ENCODE results near the gene NHSL2.

NHSL2 gene

DNA sequence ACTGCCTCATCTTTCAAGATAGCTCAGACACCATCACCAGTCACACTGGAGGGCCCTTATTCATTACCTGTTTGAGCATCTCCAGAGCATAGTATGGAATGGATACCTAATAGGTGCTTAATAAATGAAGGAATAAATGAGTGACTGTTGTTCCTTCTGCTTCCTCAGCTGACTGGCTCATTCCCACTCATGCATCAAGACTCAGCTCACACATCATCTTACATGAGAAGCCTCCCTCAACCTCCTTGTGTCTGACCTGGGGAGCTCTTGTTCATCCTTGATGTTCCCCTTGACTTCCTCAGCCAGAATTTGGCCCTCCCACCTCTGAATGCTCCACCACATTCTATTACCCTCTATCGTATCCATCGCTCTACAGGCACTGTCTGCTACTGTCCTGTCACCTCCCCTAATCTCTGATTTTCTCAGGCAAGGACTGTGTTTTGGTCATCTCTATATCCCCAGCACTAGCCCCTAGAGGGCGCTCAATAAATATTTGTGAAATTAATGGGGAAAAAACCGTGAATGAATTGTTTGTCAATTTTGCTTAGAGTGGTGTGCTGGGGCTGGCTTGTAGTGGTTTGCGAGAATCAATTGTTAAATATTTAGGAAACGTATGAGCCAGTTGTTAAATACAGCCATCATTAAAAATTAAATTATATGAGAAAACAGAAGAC, 88.3 kb downstream of the NHSL2 start:
- Mint-ChIP-seq H3K36me3 (ENCODE audit: low read depth) (no peaks in the 10 kb centered on the region), H3K27ac (peak overlapping the region in 1 of 3 experiments; percentile 24), H3K27me3 (ENCODE audit: low read depth) (no peaks in the 10 kb centered on the region), H3K9me3 (peaks cover 6% of the 10 kb centered on the region), H3K4me1 (peaks cover 46% of the 10 kb centered on the region), H3K4me3 (no peak overlapping the region)
- TF ChIP-seq, protein P1, sequence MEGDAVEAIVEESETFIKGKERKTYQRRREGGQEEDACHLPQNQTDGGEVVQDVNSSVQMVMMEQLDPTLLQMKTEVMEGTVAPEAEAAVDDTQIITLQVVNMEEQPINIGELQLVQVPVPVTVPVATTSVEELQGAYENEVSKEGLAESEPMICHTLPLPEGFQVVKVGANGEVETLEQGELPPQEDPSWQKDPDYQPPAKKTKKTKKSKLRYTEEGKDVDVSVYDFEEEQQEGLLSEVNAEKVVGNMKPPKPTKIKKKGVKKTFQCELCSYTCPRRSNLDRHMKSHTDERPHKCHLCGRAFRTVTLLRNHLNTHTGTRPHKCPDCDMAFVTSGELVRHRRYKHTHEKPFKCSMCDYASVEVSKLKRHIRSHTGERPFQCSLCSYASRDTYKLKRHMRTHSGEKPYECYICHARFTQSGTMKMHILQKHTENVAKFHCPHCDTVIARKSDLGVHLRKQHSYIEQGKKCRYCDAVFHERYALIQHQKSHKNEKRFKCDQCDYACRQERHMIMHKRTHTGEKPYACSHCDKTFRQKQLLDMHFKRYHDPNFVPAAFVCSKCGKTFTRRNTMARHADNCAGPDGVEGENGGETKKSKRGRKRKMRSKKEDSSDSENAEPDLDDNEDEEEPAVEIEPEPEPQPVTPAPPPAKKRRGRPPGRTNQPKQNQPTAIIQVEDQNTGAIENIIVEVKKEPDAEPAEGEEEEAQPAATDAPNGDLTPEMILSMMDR (IDR thresholded peaks at IDR 0.05; ENCODE audit: unreplicated experiment in 3 of 3), result peak; percentile 45 to 61 (median 53)

DNA sequence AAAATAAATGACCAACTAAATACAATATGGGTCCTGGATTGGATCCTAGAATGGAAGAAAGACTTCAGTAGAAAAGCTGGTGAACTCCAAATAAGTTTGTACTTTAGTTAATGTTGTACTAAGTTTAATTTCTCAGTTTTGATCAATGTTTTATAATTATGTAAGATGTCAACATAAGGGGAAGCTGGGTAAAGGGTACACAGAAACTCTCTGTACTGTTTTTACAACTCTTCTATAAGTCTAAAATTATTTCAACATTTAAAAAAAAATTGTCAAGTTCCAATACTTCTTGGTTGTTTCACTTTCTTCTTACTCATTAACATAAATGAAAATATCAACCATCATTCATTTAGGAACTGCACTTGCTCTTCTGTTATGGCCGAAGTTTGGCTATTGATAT, 88.9 kb downstream of the NHSL2 start:
- H3K9me3 Mint-ChIP-seq, result peaks cover 4% of the 10 kb centered on the region
- no peaks in the 10 kb centered on the region for H3K27me3 Mint-ChIP-seq (ENCODE audit: low read depth)
- no peak overlapping the region for H3K27ac Mint-ChIP-seq
- TF ChIP-seq, protein P1 (IDR thresholded peaks at IDR 0.05; ENCODE audit: unreplicated experiment in 3 of 3), result no peak
- H3K36me3 Mint-ChIP-seq (ENCODE audit: low read depth), result no peaks in the 10 kb centered on the region
- H3K4me1 Mint-ChIP-seq, result peaks cover 46% of the 10 kb centered on the region
- H3K4me3 Mint-ChIP-seq, result no peak overlapping the region

DNA sequence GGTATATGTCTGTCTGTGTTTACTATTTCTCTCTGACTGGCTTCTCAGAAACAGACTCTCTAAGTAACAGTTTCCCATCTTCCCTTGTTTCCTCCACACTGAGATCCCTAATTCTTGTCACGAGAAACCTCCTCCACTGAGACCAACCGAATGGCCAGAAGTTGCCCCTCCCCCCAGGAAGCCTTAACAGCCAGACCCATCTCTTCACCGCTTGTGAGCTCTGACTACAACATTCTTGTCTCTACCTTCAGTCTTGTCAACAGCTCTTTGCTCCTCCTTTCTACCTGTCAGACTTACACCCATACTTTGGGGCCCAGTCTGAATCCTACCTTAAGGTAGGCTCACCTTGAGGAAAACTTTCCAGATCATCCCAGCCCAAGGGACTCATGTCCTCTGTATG, 90.8 kb downstream of the NHSL2 start:
- peaks cover 33% of the 10 kb centered on the region for H3K4me1 Mint-ChIP-seq

DNA sequence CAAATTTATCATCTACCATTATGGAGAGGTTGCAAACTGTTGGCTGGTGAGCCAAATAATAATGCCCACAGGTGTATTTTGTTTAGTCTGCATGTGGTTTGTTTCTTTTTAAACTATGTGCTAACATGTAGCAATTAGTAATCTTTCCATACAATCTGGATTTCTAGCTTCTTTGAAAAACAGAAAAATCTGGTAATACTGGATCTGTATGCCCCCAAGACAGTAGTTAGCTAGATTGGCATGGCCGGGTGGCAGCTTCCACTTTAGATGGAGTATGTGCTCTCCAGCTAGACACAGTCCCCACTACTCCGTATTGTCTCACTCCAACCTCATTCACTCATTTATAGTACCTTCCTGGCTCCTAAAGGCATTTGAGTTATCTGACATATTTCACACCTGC, 91.3 kb downstream of the NHSL2 start:
- H3K4me3 Mint-ChIP-seq, result no peak overlapping the region
- no peaks in the 10 kb centered on the region for H3K27me3 Mint-ChIP-seq (ENCODE audit: low read depth)
- no peak overlapping the region for H3K27ac Mint-ChIP-seq
- H3K4me1 Mint-ChIP-seq, result peaks cover 28% of the 10 kb centered on the region
- TF ChIP-seq, protein P1 (IDR thresholded peaks at IDR 0.05; ENCODE audit: unreplicated experiment in 3 of 3), result no peak
- no peaks in the 10 kb centered on the region for H3K36me3 Mint-ChIP-seq (ENCODE audit: low read depth)
- peaks cover 4% of the 10 kb centered on the region for H3K9me3 Mint-ChIP-seq

More for the DNA sequence above, 90.8 kb downstream of the NHSL2 start:
- Mint-ChIP-seq H3K27me3 (ENCODE audit: low read depth) (no peaks in the 10 kb centered on the region), H3K36me3 (ENCODE audit: low read depth) (no peaks in the 10 kb centered on the region), H3K27ac (peak overlapping the region; percentile 39 to 61 (median 58)), H3K9me3 (peaks cover 4% of the 10 kb centered on the region), H3K4me3 (no peak overlapping the region)
- TF ChIP-seq, protein P1 (IDR thresholded peaks at IDR 0.05; ENCODE audit: unreplicated experiment in 3 of 3), result no peak

DNA sequence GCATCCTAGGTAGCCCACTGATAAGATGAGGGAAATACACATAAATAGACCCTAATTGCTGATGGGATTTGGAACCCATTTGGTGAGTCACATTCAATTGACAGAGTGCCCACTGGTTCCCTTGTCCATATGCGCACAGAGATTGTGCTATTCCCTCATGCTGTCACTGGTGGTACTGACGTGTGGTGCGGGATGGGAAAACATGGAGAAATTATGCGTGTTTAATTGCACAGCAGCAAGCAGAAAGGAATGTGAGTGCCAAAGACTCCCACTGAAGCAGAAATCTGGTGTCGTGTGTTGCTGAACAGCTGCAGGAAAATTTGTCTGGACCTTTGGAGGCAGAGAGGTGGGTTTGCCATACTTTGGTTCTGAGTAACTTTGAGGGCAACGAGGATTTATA, 92.2 kb downstream of the NHSL2 start:
- Mint-ChIP-seq H3K27ac (peak overlapping the region; percentile 46 to 90 (median 88)), H3K36me3 (ENCODE audit: low read depth) (no peaks in the 10 kb centered on the region), H3K4me3 (peak overlapping the region in 1 of 3 experiments; percentile 9), H3K9me3 (peaks cover 4% of the 10 kb centered on the region), H3K27me3 (ENCODE audit: low read depth) (no peaks in the 10 kb centered on the region), H3K4me1 (peaks cover 23% of the 10 kb centered on the region)
- TF ChIP-seq, protein P1 (IDR thresholded peaks at IDR 0.05; ENCODE audit: unreplicated experiment in 3 of 3), result no peak

All from nephron (organoid).